Adrenal gland (tissue), 12 donors: Measurements from ENCODE around the gene CALU. TPM values are rescaled to one million over a fixed set of nuclear protein-coding genes. Genes with fewer than 3 reads are reported as not detected.
A peak's percentile ranks its signal among the peaks of the same experiment; 100 is the strongest.

ENCODE experiments used
- DNase-seq, 7 donors: peaks; one replicate each; pipeline ENCODE4 v3.0.0-alpha.2; 2019 to 2020
- H3K27ac ChIP-seq, 5 donors: fragments of 200-600 bp; sonication (generic) in 4 of 5; 1 replicate in 3 of 5; 2 replicates in 2 of 5; pipeline versions ENCODE4 v1.5.1 to v1.8.0; 2016 to 2020; ENCODE audit warnings: mild to moderate bottlenecking in 1 of 5
- H3K27me3 ChIP-seq: fragments of 200-600 bp; 2 replicates; pipeline ENCODE4 v1.8.0; 2021
- H3K36me3 ChIP-seq, 2 donors: fragments of 200-600 bp; replicated peaks in 1 of 2; 1 replicate in 1 of 2; 2 replicates in 1 of 2; pipeline versions ENCODE4 v1.5.1 to v1.8.0; 2018 to 2022
- H3K4me1 ChIP-seq, 2 donors: fragments of 200-600 bp; replicated peaks in 1 of 2; 1 replicate in 1 of 2; 2 replicates in 1 of 2; pipeline versions ENCODE4 v1.5.1 to v1.8.0; 2018 to 2021
- H3K4me3 ChIP-seq, 4 donors: fragments of 200-600 bp; sonication (generic) in 3 of 4; one replicate each; pipeline ENCODE4 v1.5.1; 2016 to 2018
- H3K9me3 ChIP-seq, 3 donors: fragments of 200-600 bp; sonication (generic) in 1 of 3; replicated peaks in 1 of 3; 1 replicate in 2 of 3; 2 replicates in 1 of 3; pipeline versions ENCODE4 v1.5.1 to v1.8.0; 2016 to 2021
- POLR2A ChIP-seq, 2 donors: fragments of 450-650 bp; IDR thresholded peaks; one replicate each; pipeline ENCODE4 v1.6.1; 2017; ENCODE audit warnings: antibody characterized with exemption in 2 of 2, mild to moderate bottlenecking in 2 of 2, moderate library complexity in 1 of 2
- WGBS, 4 donors: extraction: QIAGEN DNeasy Blood & Tissue Kit in 2 of 4; methylation state at CpG; one replicate each; pipeline versions ENCODE4 v1.1.5 to v1.1.7; 2013 to 2017; 5-methylcytosine and 5-hydroxymethylcytosine counted together
- intact Hi-C, 2 donors: fragments of 100-400 bp; cut with DNase I; formaldehyde crosslinking; loops; one replicate each; pipeline versions ENCODE4 v1.14.1 to v1.15.0; 2022 to 2023
- polyA plus RNA-seq, 3 donors: library from polyadenylated mRNA; stranded (reverse); fragments of 200-250 nt in 2 of 3; fragments of 350-450 nt in 1 of 3; fragmentation: Illumina TruSeq in 1 of 3; extraction: RNeasy Lipid Tissue Mini Kit (QIAGEN cat#74804) in 1 of 3; gene quantifications; one replicate each; pipeline ENCODE4 v1.2.3, GENCODE V29; 2013 to 2014
- total RNA-seq, 9 donors: library from RNA; depleted of rRNA in 4 of 9; stranded (reverse); fragments of >200 nt in 4 of 9; fragments of 120-200 nt in 1 of 9; fragmentation: NEBNext Ultra II Directional in 1 of 9; extraction: Animal tissue kit (Norgen Biotek cat#: 25700) in 1 of 9; gene quantifications; one replicate each; pipeline versions ENCODE4 v1.1.0 to v1.2.4, GENCODE V29; 2013 to 2023
- TF ChIP-seq, protein P1 (sequence below), 6 experiments: fragments of 450-650 bp in 4 of 6; fragments of 200-600 bp in 2 of 6; sonication (generic) in 1 of 6; IDR thresholded peaks; 1 replicate in 5 of 6; 2 replicates in 1 of 6; pipeline versions ENCODE4 v1.5.1 to v1.8.0; 2016 to 2021; ENCODE audit warnings: antibody characterized with exemption in 6 of 6, mild to moderate bottlenecking in 2 of 6, moderate library complexity in 1 of 6
- donor health status: healthy with polysubstance abuse.
- donor health status: Bipolar disorder and iron deficiency.
- donor health status: DM: yes; HTN: yes; CAD: no.
- donor health status: DM: no; HTN: no; CAD: no.
- donor health status: DM: no; HTN: no; CAD: no.
- donor health status: DM: yes; HTN: yes; CAD: no.

Gene CALU
- total and polyA plus RNA-seq, 12 donors: 16.0 to 199 (median 86.9) TPM

DNA sequence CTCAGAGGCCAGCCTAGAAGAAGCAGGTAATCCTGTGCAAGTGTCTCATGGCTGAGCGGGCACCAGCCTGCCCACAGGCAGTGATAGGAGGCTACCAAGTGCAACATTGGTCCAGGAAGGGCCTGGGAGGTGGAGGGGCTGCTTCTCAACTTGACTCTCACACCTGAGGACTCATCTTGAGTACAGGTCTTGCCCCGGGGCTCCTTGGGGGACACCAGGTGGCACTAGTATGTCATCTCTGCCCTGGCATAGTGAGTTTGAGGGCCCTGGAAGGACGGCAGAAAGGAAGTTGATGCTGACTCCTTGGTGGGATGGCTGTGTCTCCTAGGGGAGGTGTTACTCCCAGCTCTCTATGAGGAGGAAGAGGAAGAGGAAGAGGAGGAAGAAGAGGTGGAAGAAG is 54.9 kb downstream of the CALU start:
- WGBS, 4 donors: 71 to 82% (median 79%) methylated on average over 3 of the region's 3 CpGs
- intact Hi-C loops: no loop called here
- no peak for DNase-seq

DNA sequence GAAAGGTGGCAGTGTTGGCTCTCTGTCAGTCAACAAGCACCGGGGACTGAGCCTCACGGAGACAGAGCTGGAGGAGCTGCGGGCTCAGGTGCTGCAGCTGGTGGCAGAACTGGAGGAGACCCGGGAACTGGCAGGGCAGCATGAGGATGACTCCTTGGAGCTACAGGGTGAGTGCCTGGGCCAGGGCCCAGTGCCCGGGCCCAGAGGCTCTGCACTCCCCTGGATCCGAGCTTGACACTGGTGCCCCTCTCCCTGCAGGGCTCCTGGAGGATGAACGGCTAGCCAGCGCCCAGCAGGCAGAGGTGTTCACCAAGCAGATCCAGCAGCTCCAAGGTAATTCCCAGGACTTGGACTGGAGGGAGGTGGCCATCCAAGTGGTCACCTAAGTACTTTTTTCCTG is 55.3 kb downstream of the CALU start:
- TF ChIP-seq POLR2A (IDR thresholded peaks at IDR 0.05): no peak
- TF ChIP-seq, protein P1, sequence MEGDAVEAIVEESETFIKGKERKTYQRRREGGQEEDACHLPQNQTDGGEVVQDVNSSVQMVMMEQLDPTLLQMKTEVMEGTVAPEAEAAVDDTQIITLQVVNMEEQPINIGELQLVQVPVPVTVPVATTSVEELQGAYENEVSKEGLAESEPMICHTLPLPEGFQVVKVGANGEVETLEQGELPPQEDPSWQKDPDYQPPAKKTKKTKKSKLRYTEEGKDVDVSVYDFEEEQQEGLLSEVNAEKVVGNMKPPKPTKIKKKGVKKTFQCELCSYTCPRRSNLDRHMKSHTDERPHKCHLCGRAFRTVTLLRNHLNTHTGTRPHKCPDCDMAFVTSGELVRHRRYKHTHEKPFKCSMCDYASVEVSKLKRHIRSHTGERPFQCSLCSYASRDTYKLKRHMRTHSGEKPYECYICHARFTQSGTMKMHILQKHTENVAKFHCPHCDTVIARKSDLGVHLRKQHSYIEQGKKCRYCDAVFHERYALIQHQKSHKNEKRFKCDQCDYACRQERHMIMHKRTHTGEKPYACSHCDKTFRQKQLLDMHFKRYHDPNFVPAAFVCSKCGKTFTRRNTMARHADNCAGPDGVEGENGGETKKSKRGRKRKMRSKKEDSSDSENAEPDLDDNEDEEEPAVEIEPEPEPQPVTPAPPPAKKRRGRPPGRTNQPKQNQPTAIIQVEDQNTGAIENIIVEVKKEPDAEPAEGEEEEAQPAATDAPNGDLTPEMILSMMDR (IDR thresholded peaks at IDR 0.05): no peak
- no peak for DNase-seq
- Histone ChIP-seq H3K4me3 (no peak overlapping the region), H3K4me1 (peaks cover 6 to 15% of the 10 kb centered on the region in 2 donors), H3K9me3 (no peaks in the 10 kb centered on the region), H3K27me3 (no peaks in the 10 kb centered on the region), H3K36me3 (no peaks in the 10 kb centered on the region), H3K27ac (no peak overlapping the region)
- 91 to 98% (median 96%) methylated on average over 6 to 8 of the region's 8 CpGs for WGBS, 4 donors
- intact Hi-C loops: no loop called here

More for the DNA sequence above, 54.9 kb downstream of the CALU start:
- Histone ChIP-seq H3K9me3 (no peaks in the 10 kb centered on the region), H3K4me1 (peaks cover 6 to 15% of the 10 kb centered on the region in 2 donors), H3K4me3 (no peak overlapping the region), H3K27me3 (no peaks in the 10 kb centered on the region), H3K36me3 (no peaks in the 10 kb centered on the region), H3K27ac (no peak overlapping the region)
- TF ChIP-seq POLR2A (IDR thresholded peaks at IDR 0.05): no peak
- TF ChIP-seq, protein P1 (IDR thresholded peaks at IDR 0.05): no peak

DNA sequence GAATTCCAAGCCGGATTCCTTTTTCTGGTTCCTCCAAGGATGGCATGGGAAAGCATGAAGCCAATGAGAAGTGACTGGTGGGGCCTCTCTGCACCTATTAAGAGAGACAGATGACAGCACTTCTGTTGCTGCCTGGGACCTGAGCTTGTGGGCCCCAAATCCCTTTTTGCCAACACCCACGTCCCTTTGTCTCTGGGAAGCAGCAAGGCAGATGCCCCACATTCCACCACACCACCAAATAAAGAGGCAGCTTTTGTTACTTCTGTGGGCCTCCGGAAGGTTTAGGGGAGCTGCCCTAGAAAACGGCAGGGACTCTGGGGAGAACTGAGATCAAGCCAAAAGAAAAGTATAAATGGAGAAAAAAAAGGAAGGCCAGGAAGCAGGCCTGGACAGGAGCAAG is 56.0 kb downstream of the CALU start:
- TF ChIP-seq, protein P1 (IDR thresholded peaks at IDR 0.05): no peak
- TF ChIP-seq POLR2A (IDR thresholded peaks at IDR 0.05): no peak
- Histone ChIP-seq H3K27me3 (no peaks in the 10 kb centered on the region), H3K4me3 (no peak overlapping the region), H3K9me3 (no peaks in the 10 kb centered on the region), H3K36me3 (no peaks in the 10 kb centered on the region), H3K27ac (no peak overlapping the region), H3K4me1 (peaks cover 6 to 15% of the 10 kb centered on the region in 2 donors)
- WGBS, 4 donors: 81 to 90% (median 87%) methylated on average over 4 of the region's 4 CpGs
- intact Hi-C loops: no loop called here
- no peak for DNase-seq

DNA sequence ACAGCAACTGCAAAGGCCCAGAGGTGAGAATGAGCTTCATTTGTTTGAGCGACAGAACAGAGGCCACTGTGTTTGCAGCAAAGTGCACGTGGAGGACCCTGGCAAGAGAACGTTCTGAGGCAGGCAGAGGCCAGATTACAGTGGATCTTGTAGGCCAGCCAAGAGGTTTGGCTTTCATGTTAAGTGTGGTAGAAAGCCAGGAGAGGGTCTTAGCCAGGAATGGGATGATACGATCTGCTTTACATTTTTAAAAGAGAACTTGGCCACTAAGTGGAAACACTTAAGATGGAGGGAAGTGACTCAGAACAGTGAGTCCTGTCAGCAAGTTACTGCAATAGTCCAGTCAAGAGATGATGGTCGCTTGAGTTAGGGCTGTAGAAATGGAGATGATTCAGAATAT is 57.2 kb downstream of the CALU start:
- 80 to 88% (median 85%) methylated on average over 5 of the region's 5 CpGs for WGBS, 4 donors
- Histone ChIP-seq H3K9me3 (no peaks in the 10 kb centered on the region), H3K4me3 (no peak overlapping the region), H3K27ac (no peak overlapping the region), H3K36me3 (no peaks in the 10 kb centered on the region), H3K4me1 (peaks cover 6 to 7% of the 10 kb centered on the region in 2 donors), H3K27me3 (no peaks in the 10 kb centered on the region)
- TF ChIP-seq, protein P1 (IDR thresholded peaks at IDR 0.05): no peak
- TF ChIP-seq POLR2A (IDR thresholded peaks at IDR 0.05): no peak
- intact Hi-C loops: no loop called here
- peak in 1 of 7 donors; percentile 24 for DNase-seq
